ENCODE measurements around the gene MDC1. TPM values are rescaled to one million over a fixed set of nuclear protein-coding genes. Genes with fewer than 3 reads are reported as not detected.
"Not testable (repeated sequence)": the region's sequence is repeated elsewhere in the genome, so short reads cannot be mapped to it uniquely, and the experiment has no call there.

MDC1 gene
- total and polyA plus RNA-seq, 8 donors = 28.2 to 53.6 (median 48.8) TPM

DNA sequence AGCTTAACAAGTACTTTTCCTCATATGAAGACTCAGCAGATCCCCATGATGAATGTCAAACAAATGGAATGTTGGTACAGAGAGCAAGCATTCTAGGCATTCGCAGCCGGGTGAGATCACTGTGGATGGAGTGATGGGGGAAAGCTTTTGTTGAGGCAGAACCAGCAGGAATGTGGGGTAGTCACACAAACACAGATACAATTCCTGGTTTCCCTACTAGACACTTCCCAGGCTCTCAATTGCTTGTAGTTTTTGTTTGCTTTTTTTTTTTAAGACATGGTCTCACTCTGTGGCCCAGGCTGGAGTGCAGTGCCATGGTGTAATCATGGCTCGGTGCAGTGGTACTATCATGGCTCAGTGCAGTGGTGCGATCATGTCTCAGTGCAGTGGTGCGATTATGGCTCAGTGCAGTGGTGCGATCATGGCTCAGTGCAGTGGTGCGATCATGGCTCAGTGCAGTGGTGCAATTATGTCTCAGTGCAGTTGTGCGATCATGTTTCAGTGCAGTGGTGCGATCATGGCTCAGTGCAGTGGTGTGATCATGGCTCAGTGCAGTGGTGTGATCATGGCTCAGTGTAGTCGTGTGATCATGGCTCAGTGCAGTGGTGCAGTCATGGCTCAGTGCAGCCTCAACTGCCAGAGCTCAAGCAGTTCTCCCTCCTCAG lies 42.6 kb upstream of the MDC1 start:
- H3K36me3 ChIP-seq = no peaks in the 10 kb centered on the region
- ATAC-seq = peak; percentile 46

DNA sequence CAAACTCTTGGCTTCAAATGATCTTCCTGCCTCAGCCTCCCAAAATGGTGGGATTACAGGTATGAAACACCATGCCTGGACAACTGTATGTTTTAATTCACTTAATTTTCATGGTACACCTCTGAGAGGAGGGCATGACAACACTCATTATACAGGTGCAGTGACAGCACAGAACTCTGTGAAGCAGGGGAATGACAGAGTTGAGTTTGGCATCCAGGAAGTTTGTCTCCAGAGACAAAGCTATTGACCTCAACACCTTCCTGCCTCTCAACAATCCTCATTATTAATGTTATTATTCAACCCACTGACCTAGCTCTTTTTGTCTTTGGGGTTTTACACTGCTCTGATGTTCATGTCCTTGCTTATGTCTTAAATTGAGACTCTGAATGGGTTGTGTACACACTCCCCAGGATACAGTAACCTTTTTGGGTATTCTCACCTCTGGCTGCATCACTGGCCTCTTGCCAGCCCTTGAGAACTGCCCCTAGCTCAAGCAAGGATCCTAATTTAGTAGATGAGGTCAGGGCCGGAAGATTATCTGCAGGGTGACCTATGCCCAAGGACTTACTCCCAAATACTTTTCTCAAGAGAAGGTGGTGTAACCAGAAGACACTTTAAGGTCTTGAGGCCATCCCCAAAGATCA lies 40.3 kb upstream of the MDC1 start:
- H3K4me1 ChIP-seq = peaks cover 7 to 65% of the 10 kb centered on the region in 2 donors
- DNase-seq = no peak
- no peaks in the 10 kb centered on the region for H3K36me3 ChIP-seq
- no peak overlapping the region for H3K27ac ChIP-seq
- no peak overlapping the region for H3K4me3 ChIP-seq
- intact Hi-C loops (cut with DNase I) = no loop called here
- TF ChIP-seq, protein P1, sequence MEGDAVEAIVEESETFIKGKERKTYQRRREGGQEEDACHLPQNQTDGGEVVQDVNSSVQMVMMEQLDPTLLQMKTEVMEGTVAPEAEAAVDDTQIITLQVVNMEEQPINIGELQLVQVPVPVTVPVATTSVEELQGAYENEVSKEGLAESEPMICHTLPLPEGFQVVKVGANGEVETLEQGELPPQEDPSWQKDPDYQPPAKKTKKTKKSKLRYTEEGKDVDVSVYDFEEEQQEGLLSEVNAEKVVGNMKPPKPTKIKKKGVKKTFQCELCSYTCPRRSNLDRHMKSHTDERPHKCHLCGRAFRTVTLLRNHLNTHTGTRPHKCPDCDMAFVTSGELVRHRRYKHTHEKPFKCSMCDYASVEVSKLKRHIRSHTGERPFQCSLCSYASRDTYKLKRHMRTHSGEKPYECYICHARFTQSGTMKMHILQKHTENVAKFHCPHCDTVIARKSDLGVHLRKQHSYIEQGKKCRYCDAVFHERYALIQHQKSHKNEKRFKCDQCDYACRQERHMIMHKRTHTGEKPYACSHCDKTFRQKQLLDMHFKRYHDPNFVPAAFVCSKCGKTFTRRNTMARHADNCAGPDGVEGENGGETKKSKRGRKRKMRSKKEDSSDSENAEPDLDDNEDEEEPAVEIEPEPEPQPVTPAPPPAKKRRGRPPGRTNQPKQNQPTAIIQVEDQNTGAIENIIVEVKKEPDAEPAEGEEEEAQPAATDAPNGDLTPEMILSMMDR (IDR thresholded peaks at IDR 0.05) = no peak
- no peaks in the 10 kb centered on the region for H3K27me3 ChIP-seq
- no peaks in the 10 kb centered on the region for H3K9me3 ChIP-seq
- ATAC-seq = no peak

More for the DNA sequence above, 42.6 kb upstream of the MDC1 start:
- no peaks in the 10 kb centered on the region for H3K9me3 ChIP-seq
- H3K27me3 ChIP-seq = no peaks in the 10 kb centered on the region
- DNase-seq = no peak
- H3K4me1 ChIP-seq = peaks cover 11 to 68% of the 10 kb centered on the region in 2 donors
- TF ChIP-seq, protein P1 (IDR thresholded peaks at IDR 0.05) = no peak
- intact Hi-C loops (cut with DNase I) = no loop called here
- peak overlapping the region; percentile 37 to 82 for H3K27ac ChIP-seq
- H3K4me3 ChIP-seq = no peak overlapping the region

DNA sequence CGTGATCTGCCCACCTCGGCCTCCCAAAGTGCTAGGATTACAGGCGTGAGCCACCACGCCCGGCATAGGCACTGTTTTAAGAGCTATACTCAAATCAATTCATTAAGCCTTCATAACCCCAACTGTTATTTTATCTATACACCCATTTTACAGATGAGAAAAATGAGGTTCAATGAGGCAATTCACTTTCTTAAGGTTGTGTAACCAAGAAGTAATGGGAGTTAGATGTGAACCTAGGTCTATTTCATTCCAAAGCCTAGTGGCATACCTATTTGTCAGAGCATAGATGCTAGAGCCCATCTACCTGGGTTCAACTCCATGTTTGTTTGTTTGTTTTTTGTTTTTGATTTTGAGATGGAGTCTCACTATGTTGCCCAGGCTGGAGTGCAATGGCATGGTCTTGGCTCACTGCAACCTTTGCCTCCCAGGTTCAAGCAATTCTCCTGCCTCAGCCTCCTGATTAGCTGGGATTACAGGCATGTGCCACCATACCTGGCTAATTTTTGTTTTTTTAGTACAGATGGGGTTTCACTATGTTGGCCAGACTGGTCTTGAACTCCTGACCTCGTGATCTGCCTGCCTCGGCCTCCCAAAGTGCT lies 39.4 kb upstream of the MDC1 start:
- H3K27ac ChIP-seq; H3K36me3 ChIP-seq; H3K27me3 ChIP-seq; DNase-seq; ATAC-seq; intact Hi-C loops (cut with DNase I); H3K4me3 ChIP-seq; H3K9me3 ChIP-seq: not testable (repeated sequence)
- peaks cover 7 to 74% of the 10 kb centered on the region in 2 donors for H3K4me1 ChIP-seq

DNA sequence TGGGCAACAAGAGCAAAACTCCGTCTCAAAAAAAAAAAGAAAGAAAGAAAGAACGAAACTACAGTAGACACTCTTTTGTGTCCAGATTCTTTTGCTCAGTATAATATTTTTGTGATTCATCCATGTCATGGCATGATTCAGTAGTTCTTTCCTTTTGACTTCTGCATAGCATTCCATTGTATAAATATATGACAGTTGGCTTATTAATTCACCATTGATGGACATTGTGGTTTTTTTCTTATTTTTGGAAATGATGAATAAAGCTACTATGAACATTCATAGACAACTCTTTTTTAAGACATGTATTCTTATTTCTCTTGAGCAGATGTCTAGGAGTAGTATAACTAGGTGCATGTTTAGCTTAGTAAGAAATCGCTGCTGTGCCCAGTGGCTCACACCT lies 37.5 kb upstream of the MDC1 start:
- DNase-seq = no peak
- no peaks in the 10 kb centered on the region for H3K36me3 ChIP-seq
- TF ChIP-seq, protein P1 (IDR thresholded peaks at IDR 0.05) = no peak
- no peak for ATAC-seq
- no peaks in the 10 kb centered on the region for H3K9me3 ChIP-seq
- no peaks in the 10 kb centered on the region for H3K27me3 ChIP-seq
- intact Hi-C loops (cut with DNase I) = no loop called here
- peaks cover 7 to 76% of the 10 kb centered on the region in 2 donors for H3K4me1 ChIP-seq
- no peak overlapping the region for H3K4me3 ChIP-seq
- H3K27ac ChIP-seq = no peak overlapping the region

DNA sequence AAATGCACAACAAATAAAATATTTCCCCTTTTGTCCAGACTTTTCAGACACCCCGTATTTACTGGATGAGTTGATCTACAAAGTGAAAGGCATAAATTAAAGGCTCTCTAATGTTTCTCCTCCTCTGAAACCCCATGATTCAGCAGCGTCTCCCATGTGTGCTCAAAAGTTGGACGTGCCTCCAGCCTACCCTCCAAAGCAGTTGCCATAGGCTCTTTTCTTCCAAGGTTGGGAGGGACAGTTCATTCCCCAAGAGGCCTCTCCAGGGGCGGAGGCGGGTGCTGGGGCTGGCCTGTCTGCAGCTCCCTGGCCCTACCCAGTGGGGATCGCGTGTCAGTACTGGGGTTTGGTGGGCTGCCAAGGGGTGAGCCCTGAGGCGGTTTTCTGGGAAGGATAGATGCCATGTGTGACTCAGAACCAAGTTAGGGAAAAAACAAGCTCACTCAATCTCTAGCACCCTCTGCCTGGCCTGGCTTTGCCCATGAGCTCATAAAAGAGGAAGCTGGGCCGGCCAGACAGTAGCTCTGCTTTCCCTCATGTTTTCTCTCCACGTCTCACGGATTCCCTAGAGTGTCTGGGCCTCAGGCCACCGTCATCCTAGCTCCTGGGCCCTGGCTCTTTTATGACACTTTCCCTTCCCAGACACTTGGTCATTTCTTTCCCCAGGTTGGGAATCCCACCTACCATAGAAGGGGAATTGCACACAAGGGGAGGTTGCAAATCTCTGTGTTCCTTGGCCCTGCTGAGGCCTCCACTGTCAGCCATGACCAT lies 35.3 kb upstream of the MDC1 start:
- Histone ChIP-seq H3K4me1 (peaks cover 8 to 74% of the 10 kb centered on the region in 2 donors), H3K9me3 (no peaks in the 10 kb centered on the region), H3K27ac (peak overlapping the region; percentile 81 to 90), H3K27me3 (no peaks in the 10 kb centered on the region), H3K4me3 (no peak overlapping the region), H3K36me3 (no peaks in the 10 kb centered on the region)
- TF ChIP-seq, protein P1 (IDR thresholded peaks at IDR 0.05) = no peak
- intact Hi-C loops (cut with DNase I) = no loop called here
- DNase-seq = peak in 3 of 4 donors; percentile 82 to 95 (median 94)
- ATAC-seq = peak; percentile 88
